ENCODE results near the gene UGT1A1.

UGT1A1 gene

GRCh38 chr2:233811087-233811486 is 51.0 kb downstream of the UGT1A1 start:
- TF ChIP-seq, protein P1, sequence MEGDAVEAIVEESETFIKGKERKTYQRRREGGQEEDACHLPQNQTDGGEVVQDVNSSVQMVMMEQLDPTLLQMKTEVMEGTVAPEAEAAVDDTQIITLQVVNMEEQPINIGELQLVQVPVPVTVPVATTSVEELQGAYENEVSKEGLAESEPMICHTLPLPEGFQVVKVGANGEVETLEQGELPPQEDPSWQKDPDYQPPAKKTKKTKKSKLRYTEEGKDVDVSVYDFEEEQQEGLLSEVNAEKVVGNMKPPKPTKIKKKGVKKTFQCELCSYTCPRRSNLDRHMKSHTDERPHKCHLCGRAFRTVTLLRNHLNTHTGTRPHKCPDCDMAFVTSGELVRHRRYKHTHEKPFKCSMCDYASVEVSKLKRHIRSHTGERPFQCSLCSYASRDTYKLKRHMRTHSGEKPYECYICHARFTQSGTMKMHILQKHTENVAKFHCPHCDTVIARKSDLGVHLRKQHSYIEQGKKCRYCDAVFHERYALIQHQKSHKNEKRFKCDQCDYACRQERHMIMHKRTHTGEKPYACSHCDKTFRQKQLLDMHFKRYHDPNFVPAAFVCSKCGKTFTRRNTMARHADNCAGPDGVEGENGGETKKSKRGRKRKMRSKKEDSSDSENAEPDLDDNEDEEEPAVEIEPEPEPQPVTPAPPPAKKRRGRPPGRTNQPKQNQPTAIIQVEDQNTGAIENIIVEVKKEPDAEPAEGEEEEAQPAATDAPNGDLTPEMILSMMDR (conservative IDR thresholded peaks at IDR 0.05; ENCODE audit: low read depth, low read length): no peak
- no peak for DNase-seq (ENCODE audit: low read depth)
- H3K4me3 ChIP-seq (ENCODE audit: low read depth, low read length): no peak overlapping the region

GRCh38 chr2:233811732-233812131 is 51.7 kb downstream of the UGT1A1 start:
- no peak overlapping the region for H3K4me3 ChIP-seq (ENCODE audit: low read depth, low read length)
- no peak for DNase-seq (ENCODE audit: low read depth)
- TF ChIP-seq, protein P1 (conservative IDR thresholded peaks at IDR 0.05; ENCODE audit: low read depth, low read length): no peak

GRCh38 chr2:233813236-233814055 is 53.4 kb downstream of the UGT1A1 start:
- no peak overlapping the region for H3K4me3 ChIP-seq (ENCODE audit: low read depth, low read length)
- TF ChIP-seq, protein P1 (conservative IDR thresholded peaks at IDR 0.05; ENCODE audit: low read depth, low read length): no peak
- no peak for DNase-seq (ENCODE audit: low read depth)

DNA sequence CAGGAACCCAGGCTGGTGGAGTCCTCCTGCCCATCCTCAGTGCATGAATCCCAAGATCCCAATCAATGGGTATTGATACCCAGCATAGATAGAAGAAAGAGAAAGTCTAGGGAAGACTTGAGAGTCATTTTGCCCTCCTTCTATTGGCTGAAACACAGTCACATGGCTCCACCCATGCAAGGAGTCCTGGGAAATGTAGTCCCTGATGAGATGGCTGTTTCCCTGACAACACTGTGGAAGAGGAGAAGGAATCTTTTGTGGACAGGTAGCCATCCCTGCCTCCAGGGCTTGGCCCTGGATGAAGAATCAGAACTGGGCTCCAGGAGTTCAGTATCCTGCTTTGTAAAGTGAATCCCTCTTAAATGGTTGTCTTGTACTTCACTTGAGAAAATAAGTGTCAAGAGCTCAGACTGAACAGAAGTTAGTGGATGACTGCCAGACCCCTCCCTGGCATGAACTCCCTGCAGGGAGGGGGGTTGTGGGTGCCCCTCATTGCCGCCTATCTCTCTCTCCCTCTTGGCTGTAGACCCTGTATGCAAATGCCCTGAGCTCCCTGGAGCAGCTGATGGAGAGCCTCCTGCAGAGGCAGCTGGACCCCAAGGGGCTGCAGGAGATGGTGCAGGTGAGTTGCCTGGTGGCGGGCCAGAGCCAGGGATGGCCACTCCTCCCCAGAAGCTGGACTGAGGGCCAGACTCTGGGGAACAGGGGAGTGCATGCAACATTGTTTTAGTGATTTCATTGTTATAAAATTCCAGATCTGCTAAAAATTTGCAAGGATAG is 54.2 kb downstream of the UGT1A1 start:
- peak; percentile 20 for DNase-seq (ENCODE audit: low read depth)
- TF ChIP-seq, protein P1 (conservative IDR thresholded peaks at IDR 0.05; ENCODE audit: low read depth, low read length): no peak
- no peak overlapping the region for H3K4me3 ChIP-seq (ENCODE audit: low read depth, low read length)

- TF ChIP-seq, protein P1 (conservative IDR thresholded peaks at IDR 0.05; ENCODE audit: low read depth, low read length): no peak
- no peak overlapping the region for H3K4me3 ChIP-seq (ENCODE audit: low read depth, low read length)
- DNase-seq (ENCODE audit: low read depth): no peak
Observed at GRCh38 chr2:233815861-233816260, 55.8 kb downstream of the UGT1A1 start.

- no peak for DNase-seq (ENCODE audit: low read depth)
- no peak overlapping the region for H3K4me3 ChIP-seq (ENCODE audit: low read depth, low read length)
- TF ChIP-seq, protein P1 (conservative IDR thresholded peaks at IDR 0.05; ENCODE audit: low read depth, low read length): no peak
Observed at GRCh38 chr2:233816334-233816733, 56.3 kb downstream of the UGT1A1 start.
